ENCODE results near the gene MSI2. TPM values are rescaled to one million over a fixed set of nuclear protein-coding genes. Genes with fewer than 3 reads are reported as not detected.

The MSI2 gene
- total and polyA plus RNA-seq, 2 donors (not counting 1 experiment from before 2014, with no cell fraction given) = 16.1 to 196 TPM

GRCh38 chr17:57617218-57617617, 360.9 kb downstream of the MSI2 start:
- no peak for ATAC-seq (ENCODE audit: low read depth)
- Histone ChIP-seq H3K4me2 (replicated peaks; ENCODE audit: low read depth, low read length, poor library complexity, severe bottlenecking) (no peak overlapping the region), H3K27ac (ENCODE audit: low read length in 2 of 2) (no peak overlapping the region), H2AFZ (ENCODE audit: insufficient read depth, low read depth, low read length, poor library complexity, severe bottlenecking) (no peak overlapping the region), H3K36me3 (replicated peaks in 1 of 2; ENCODE audit: control extremely low read depth in 1 of 2, control insufficient read depth in 1 of 2, extremely low read depth in 1 of 2, insufficient read depth in 2 of 2, low read length in 1 of 2) (peaks cover 7 to 12% of the 10 kb centered on the region in 2 experiments), H4K20me1 (ENCODE audit: control insufficient read depth, insufficient read depth, low read length, poor library complexity, severe bottlenecking) (no peaks in the 10 kb centered on the region), H3K4me3 (ENCODE audit: control extremely low read depth in 1 of 5, extremely low read depth in 1 of 5, insufficient read depth in 1 of 5, low read depth in 2 of 5, low read length in 4 of 5) (no peak overlapping the region), H3K79me2 (ENCODE audit: control insufficient read depth, insufficient read depth, low read length) (peaks cover 9% of the 10 kb centered on the region), H3K9ac (ENCODE audit: low read length) (no peak overlapping the region), H3K27me3 (replicated peaks in 1 of 4; ENCODE audit: control extremely low read depth in 1 of 4, control insufficient read depth in 3 of 4, insufficient read depth in 4 of 4, low read length in 3 of 4) (no peaks in the 10 kb centered on the region), H3K9me3 (ENCODE audit: control extremely low read depth in 1 of 3, control insufficient read depth in 2 of 3, insufficient read depth in 1 of 3, low read length in 2 of 3) (peaks cover 0 to 2% (median 0%) of the 10 kb centered on the region in 3 donors), H3K4me1 (ENCODE audit: control insufficient read depth in 2 of 2, insufficient read depth in 2 of 2, low read length in 2 of 2) (peaks cover 3 to 14% of the 10 kb centered on the region in 2 donors)
- no peak for DNase-seq
- POLR2A ChIA-PET = no interaction called here
- Mint-ChIP-seq H3K9me3 (ENCODE audit: insufficient read depth) (no peaks in the 10 kb centered on the region), H3K27me3 (no peaks in the 10 kb centered on the region), H3K4me1 (peaks cover 18% of the 10 kb centered on the region), H3K4me3 (no peak overlapping the region), H3K27ac (no peak overlapping the region)
- TF ChIP-seq EZH2 (IDR thresholded peaks at IDR 0.05; ENCODE audit: borderline replicate concordance, insufficient read depth, low read depth, low read length, poor library complexity, severe bottlenecking) (no peak), CTCF (IDR thresholded peaks at IDR 0.05) (no peak)
- CTCF ChIA-PET = interaction anchor here (0.7 to 1.2 kb wide), 3 partner anchors 11 to 55 kb away, joined by 3 read pairs; no protein-coding TSS in a partner anchor
- intact Hi-C loops (cut with micrococcal nuclease) = no loop called here

GRCh38 chr17:57619061-57619937, 363.0 kb downstream of the MSI2 start:
- 90% methylated on average over 14 of the region's 19 CpGs for WGBS (ENCODE audit: insufficient coverage)
- ChIA-PET CTCF (no interaction called here), POLR2A (no interaction called here)
- no peak overlapping the region for H3K27ac Mint-ChIP-seq
- intact Hi-C loops (cut with micrococcal nuclease) = no loop called here
- Histone ChIP-seq H3K9me3 (ENCODE audit: control extremely low read depth in 1 of 3, control insufficient read depth in 2 of 3, insufficient read depth in 1 of 3, low read length in 2 of 3) (peaks cover 0 to 2% (median 0%) of the 10 kb centered on the region in 3 donors), H3K9ac (ENCODE audit: low read length) (no peak overlapping the region), H3K27ac (ENCODE audit: low read length in 2 of 2) (no peak overlapping the region), H3K36me3 (replicated peaks in 1 of 2; ENCODE audit: control extremely low read depth in 1 of 2, control insufficient read depth in 1 of 2, extremely low read depth in 1 of 2, insufficient read depth in 2 of 2, low read length in 1 of 2) (peaks cover 7 to 12% of the 10 kb centered on the region in 2 experiments), H3K4me1 (ENCODE audit: control insufficient read depth in 2 of 2, insufficient read depth in 2 of 2, low read length in 2 of 2) (peaks cover 23 to 26% of the 10 kb centered on the region in 2 donors), H2AFZ (ENCODE audit: insufficient read depth, low read depth, low read length, poor library complexity, severe bottlenecking) (no peak overlapping the region), H3K4me3 (ENCODE audit: control extremely low read depth in 1 of 5, extremely low read depth in 1 of 5, insufficient read depth in 1 of 5, low read depth in 2 of 5, low read length in 4 of 5) (no peak overlapping the region), H3K27me3 (replicated peaks in 1 of 4; ENCODE audit: control extremely low read depth in 1 of 4, control insufficient read depth in 3 of 4, insufficient read depth in 4 of 4, low read length in 3 of 4) (no peaks in the 10 kb centered on the region), H3K4me2 (replicated peaks; ENCODE audit: low read depth, low read length, poor library complexity, severe bottlenecking) (no peak overlapping the region), H3K79me2 (ENCODE audit: control insufficient read depth, insufficient read depth, low read length) (peaks cover 9% of the 10 kb centered on the region), H4K20me1 (ENCODE audit: control insufficient read depth, insufficient read depth, low read length, poor library complexity, severe bottlenecking) (no peaks in the 10 kb centered on the region)
- ATAC-seq (ENCODE audit: low read depth) (no peak), DNase-seq (no peak)
- H3K4me1 Mint-ChIP-seq = peaks cover 30% of the 10 kb centered on the region
- no peak overlapping the region for H3K4me3 Mint-ChIP-seq
- no peaks in the 10 kb centered on the region for H3K27me3 Mint-ChIP-seq
- H3K9me3 Mint-ChIP-seq (ENCODE audit: insufficient read depth) = no peaks in the 10 kb centered on the region
- TF ChIP-seq EZH2 (IDR thresholded peaks at IDR 0.05; ENCODE audit: borderline replicate concordance, insufficient read depth, low read depth, low read length, poor library complexity, severe bottlenecking) (no peak), CTCF (IDR thresholded peaks at IDR 0.05) (no peak)

Data from B cell (primary cell).